ENCODE measurements around the gene RTF1. TPM values are rescaled to one million over a fixed set of nuclear protein-coding genes. Genes with fewer than 3 reads are reported as not detected.

The RTF1 gene
- 19.0 and 20.1 TPM in 2 replicates for total RNA-seq

GRCh38 chr15:41416742-41417417 is at the start of gene RTF1:
RTF1 (plus strand) TSS chr15:41417095; CDS start chr15:41417116, 21 bp downstream.

GRCh38 chr15:41493205-41493901 is 76.5 kb downstream of the RTF1 start, which contains the start of gene ITPKA:
ITPKA (plus strand) TSS chr15:41493874; CDS start chr15:41493928, 54 bp downstream.

GRCh38 chr15:41513506-41514227 is 96.8 kb downstream of the RTF1 start, which contains the start of gene LTK:
LTK (minus strand) TSS chr15:41513827; CDS start chr15:41513709, 118 bp downstream.

Other genes with a start within 250 kb of the RTF1 start
- gene EXD1, start 186.3 kb upstream of the RTF1 start, total RNA-seq, result not detected in 2 replicates
- gene CHP1, start 185.8 kb upstream of the RTF1 start, total RNA-seq, result 82.7 and 112 TPM in 2 replicates
- gene OIP5, start 84.5 kb upstream of the RTF1 start, total RNA-seq, result 26.2 and 27.7 TPM in 2 replicates
- gene NUSAP1, start 84.2 kb upstream of the RTF1 start, total RNA-seq, result 97.9 and 105 TPM in 2 replicates
- 23.2 and 26.0 TPM in 2 replicates for gene NDUFAF1, start 14.6 kb upstream of the RTF1 start, total RNA-seq
- gene ITPKA, start 76.8 kb downstream of the RTF1 start, total RNA-seq, result 0.44 and 1.7 TPM in 2 replicates
- gene LTK, start 96.7 kb downstream of the RTF1 start, total RNA-seq, result 0.10 and 0.73 TPM in 2 replicates
- 21.2 and 27.4 TPM in 2 replicates for gene RPAP1, start 127.2 kb downstream of the RTF1 start, total RNA-seq
- gene TYRO3, start 142.1 kb downstream of the RTF1 start, total RNA-seq, result 5.4 and 6.5 TPM in 2 replicates
- gene MGA, start 243.3 kb downstream of the RTF1 start, total RNA-seq, result 13.0 and 16.8 TPM in 2 replicates